ENCODE data around the gene NCR1. TPM values are rescaled to one million over a fixed set of nuclear protein-coding genes. Genes with fewer than 3 reads are reported as not detected.
"Not testable (repeated sequence)": the region's sequence is repeated elsewhere in the genome, so short reads cannot be mapped to it uniquely, and the experiment has no call there.

NCR1 gene
- total RNA-seq (not detected), total RNA-seq (0 to 2.8 (median 0.19) reads per million in 172 experiments)
- polyA plus RNA-seq (2013, experiment 1 of 2): 0.59 TPM
- 0.22 TPM for polyA plus RNA-seq (2013, experiment 2 of 2)

GRCh38 chr19:54905803-54906511 lies at the start of gene NCR1:
NCR1 (plus strand) TSS chr19:54906148; CDS start chr19:54906188, 40 bp downstream.
- no peaks in the 10 kb centered on the region for H3K36me3 Mint-ChIP-seq (ENCODE audit: low read depth)

GRCh38 chr19:54858476-54858875 lies 47.5 kb upstream of the NCR1 start:
- H3K27ac ChIP-seq (ENCODE audit: low read depth in 1 of 2, low read length in 2 of 2); intact Hi-C loops (cut with DNase I, micrococcal nuclease); H3K4me1 ChIP-seq (ENCODE audit: insufficient read depth, low read length); H3K27ac Mint-ChIP-seq; H3K4me3 ChIP-seq (ENCODE audit: low read length); H3K4me1 Mint-ChIP-seq (ENCODE audit: low read depth); DNase-seq; H3K36me3 Mint-ChIP-seq (ENCODE audit: low read depth); H3K27me3 ChIP-seq (ENCODE audit: control insufficient read depth in 1 of 2, insufficient read depth in 2 of 2, low read length in 2 of 2); H3K9me3 Mint-ChIP-seq; ATAC-seq (ENCODE audit: poor library complexity); CTCF ChIA-PET; POLR2A ChIA-PET; H3K36me3 ChIP-seq (ENCODE audit: insufficient read depth, low read length); H3K4me3 Mint-ChIP-seq; H3K9me3 ChIP-seq (ENCODE audit: control insufficient read depth in 1 of 2, insufficient read depth in 1 of 2, low read length in 2 of 2): not testable (repeated sequence)
- peaks cover 13% of the 10 kb centered on the region for H3K27me3 Mint-ChIP-seq

More at GRCh38 chr19:54905803-54906511, at the start of gene NCR1:
- Histone ChIP-seq H3K4me1 (ENCODE audit: insufficient read depth, low read length) (no peaks in the 10 kb centered on the region), H3K36me3 (ENCODE audit: insufficient read depth, low read length) (no peaks in the 10 kb centered on the region), H3K9me3 (ENCODE audit: control insufficient read depth in 1 of 2, insufficient read depth in 1 of 2, low read length in 2 of 2) (peaks cover 0 to 13% of the 10 kb centered on the region in 2 experiments), H3K4me3 (ENCODE audit: low read length) (no peak within 1 kb of the TSS), H3K27ac (ENCODE audit: low read depth in 1 of 2, low read length in 2 of 2) (peak within 1 kb of the TSS in 1 of 2 donors; percentile 29), H3K27me3 (ENCODE audit: control insufficient read depth in 1 of 2, insufficient read depth in 2 of 2, low read length in 2 of 2) (peaks cover 5 to 10% of the 10 kb centered on the region in 2 experiments)
- Mint-ChIP-seq H3K27ac (no peak within 1 kb of the TSS), H3K9me3 (no peaks in the 10 kb centered on the region), H3K4me1 (ENCODE audit: low read depth) (no peaks in the 10 kb centered on the region), H3K27me3 (peaks cover 8% of the 10 kb centered on the region), H3K4me3 (no peak within 1 kb of the TSS)
- TF ChIP-seq CTCF (IDR thresholded peaks at IDR 0.05): no peak
- CTCF ChIA-PET: no interaction called here
- DNase-seq (peak in 4 of 14 experiments; percentile 3 to 43 (median 30)), ATAC-seq (ENCODE audit: poor library complexity) (no peak)
- intact Hi-C loops (cut with DNase I, micrococcal nuclease): no loop called here
- POLR2A ChIA-PET: no interaction called here

GRCh38 chr19:54859421-54859820 lies 46.5 kb upstream of the NCR1 start:
- H3K4me1 Mint-ChIP-seq (ENCODE audit: low read depth); H3K4me3 Mint-ChIP-seq; H3K4me3 ChIP-seq (ENCODE audit: low read length); H3K36me3 Mint-ChIP-seq (ENCODE audit: low read depth); H3K36me3 ChIP-seq (ENCODE audit: insufficient read depth, low read length); H3K27ac ChIP-seq (ENCODE audit: low read depth in 1 of 2, low read length in 2 of 2); H3K27me3 ChIP-seq (ENCODE audit: control insufficient read depth in 1 of 2, insufficient read depth in 2 of 2, low read length in 2 of 2); ATAC-seq (ENCODE audit: poor library complexity); H3K4me1 ChIP-seq (ENCODE audit: insufficient read depth, low read length); H3K9me3 ChIP-seq (ENCODE audit: control insufficient read depth in 1 of 2, insufficient read depth in 1 of 2, low read length in 2 of 2); H3K9me3 Mint-ChIP-seq; intact Hi-C loops (cut with DNase I, micrococcal nuclease); H3K27ac Mint-ChIP-seq; POLR2A ChIA-PET: not testable (repeated sequence)
- CTCF ChIA-PET: interaction anchor here (0.6 kb wide), 1 partner anchor 1485 kb away, joined by 6 read pairs; no protein-coding TSS in a partner anchor
- peak in 2 of 14 experiments; percentile 50 to 60 for DNase-seq
- peaks cover 13% of the 10 kb centered on the region for H3K27me3 Mint-ChIP-seq

GRCh38 chr19:54863459-54863858 lies 42.5 kb upstream of the NCR1 start:
- H3K27ac Mint-ChIP-seq, POLR2A ChIA-PET: not testable (repeated sequence)
- peaks cover 33% of the 10 kb centered on the region for H3K27me3 Mint-ChIP-seq

More at GRCh38 chr19:54863459-54863858, 42.5 kb upstream of the NCR1 start:
- H3K4me1 Mint-ChIP-seq (ENCODE audit: low read depth); CTCF ChIA-PET; H3K36me3 ChIP-seq (ENCODE audit: insufficient read depth, low read length); H3K9me3 Mint-ChIP-seq; H3K36me3 Mint-ChIP-seq (ENCODE audit: low read depth); H3K4me3 Mint-ChIP-seq; H3K4me1 ChIP-seq (ENCODE audit: insufficient read depth, low read length); ATAC-seq (ENCODE audit: poor library complexity); H3K9me3 ChIP-seq (ENCODE audit: control insufficient read depth in 1 of 2, insufficient read depth in 1 of 2, low read length in 2 of 2); H3K4me3 ChIP-seq (ENCODE audit: low read length); DNase-seq; H3K27me3 ChIP-seq (ENCODE audit: control insufficient read depth in 1 of 2, insufficient read depth in 2 of 2, low read length in 2 of 2); H3K27ac ChIP-seq (ENCODE audit: low read depth in 1 of 2, low read length in 2 of 2); intact Hi-C loops (cut with DNase I, micrococcal nuclease): not testable (repeated sequence)

All from CD4-positive, alpha-beta T cell (primary cell).